ENCODE data around the gene IRS2.

IRS2 gene

DNA sequence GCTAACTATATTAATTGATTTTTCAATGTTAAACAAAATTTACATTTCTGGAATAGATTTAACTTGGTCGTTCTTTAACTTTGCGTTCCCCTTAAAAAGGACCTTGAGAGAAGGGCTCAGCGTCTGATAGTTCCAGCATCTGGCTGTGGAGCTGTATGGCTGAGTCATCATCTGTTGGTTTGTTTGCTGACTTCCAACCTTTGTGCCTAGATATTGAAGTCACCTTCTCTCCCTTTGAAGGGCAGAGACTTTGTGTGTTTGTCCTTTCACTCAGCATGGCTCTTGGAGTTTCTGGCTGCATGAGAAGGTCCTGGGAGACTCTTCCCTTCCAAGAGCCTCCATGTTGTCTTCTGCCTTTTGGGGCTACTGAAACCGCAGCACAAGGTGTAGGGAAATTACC is 16.6 kb upstream of the IRS2 start:
- DNase-seq, result no peak

DNA sequence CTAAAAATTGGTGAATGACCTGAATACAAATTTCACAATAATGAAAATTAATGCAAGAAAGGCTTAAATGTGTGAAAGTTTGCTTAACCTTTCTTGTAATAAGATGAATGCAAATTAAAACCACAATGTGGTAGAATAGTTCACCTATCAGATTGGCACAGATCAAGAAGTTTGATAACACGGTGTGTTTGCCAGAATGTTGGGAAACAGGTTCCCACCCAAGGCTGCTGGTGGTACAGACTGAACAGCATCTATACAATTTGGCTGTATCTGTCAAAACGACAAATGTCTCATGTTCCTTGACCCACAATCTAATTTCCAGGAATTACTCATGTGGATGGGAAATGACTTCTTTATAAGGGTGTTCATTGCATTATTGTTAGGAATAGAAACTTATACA is 8.6 kb upstream of the IRS2 start:
- DNase-seq, result peak; percentile 29

DNA sequence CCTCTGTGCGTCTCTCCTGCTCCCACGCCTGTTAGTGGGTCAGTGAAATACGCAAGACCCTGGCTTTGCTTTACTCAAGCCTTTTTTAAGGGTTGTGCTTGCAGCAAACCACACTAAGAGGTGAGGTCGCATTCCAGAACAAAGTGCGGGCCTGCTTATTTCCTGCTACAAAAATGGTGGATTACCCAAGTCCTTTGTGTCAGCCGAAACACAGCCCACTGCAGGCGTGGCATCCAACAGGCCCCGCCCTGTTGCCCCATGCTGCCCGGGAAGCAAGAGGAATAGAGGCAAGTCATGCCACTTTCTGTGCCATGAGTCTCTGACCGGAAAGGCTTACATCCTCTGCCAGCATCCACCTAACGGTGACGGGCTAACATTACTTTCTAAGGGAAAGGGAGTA is 7.7 kb upstream of the IRS2 start:
- no peak for DNase-seq

- DNase-seq, result peak; percentile 59
Observed at GRCh38 chr13:109792416-109793059, 6.2 kb upstream of the IRS2 start.

- peak; percentile 94 for DNase-seq
Observed at GRCh38 chr13:109790942-109791605, 4.7 kb upstream of the IRS2 start.

GRCh38 chr13:109790086-109790485 is 3.7 kb upstream of the IRS2 start:
- peak; percentile 19 for DNase-seq

- no peak for DNase-seq
Observed at GRCh38 chr13:109789262-109789661, 2.9 kb upstream of the IRS2 start.

- peak; percentile 9 for DNase-seq
Observed at GRCh38 chr13:109788372-109789111, 2.2 kb upstream of the IRS2 start.

DNA sequence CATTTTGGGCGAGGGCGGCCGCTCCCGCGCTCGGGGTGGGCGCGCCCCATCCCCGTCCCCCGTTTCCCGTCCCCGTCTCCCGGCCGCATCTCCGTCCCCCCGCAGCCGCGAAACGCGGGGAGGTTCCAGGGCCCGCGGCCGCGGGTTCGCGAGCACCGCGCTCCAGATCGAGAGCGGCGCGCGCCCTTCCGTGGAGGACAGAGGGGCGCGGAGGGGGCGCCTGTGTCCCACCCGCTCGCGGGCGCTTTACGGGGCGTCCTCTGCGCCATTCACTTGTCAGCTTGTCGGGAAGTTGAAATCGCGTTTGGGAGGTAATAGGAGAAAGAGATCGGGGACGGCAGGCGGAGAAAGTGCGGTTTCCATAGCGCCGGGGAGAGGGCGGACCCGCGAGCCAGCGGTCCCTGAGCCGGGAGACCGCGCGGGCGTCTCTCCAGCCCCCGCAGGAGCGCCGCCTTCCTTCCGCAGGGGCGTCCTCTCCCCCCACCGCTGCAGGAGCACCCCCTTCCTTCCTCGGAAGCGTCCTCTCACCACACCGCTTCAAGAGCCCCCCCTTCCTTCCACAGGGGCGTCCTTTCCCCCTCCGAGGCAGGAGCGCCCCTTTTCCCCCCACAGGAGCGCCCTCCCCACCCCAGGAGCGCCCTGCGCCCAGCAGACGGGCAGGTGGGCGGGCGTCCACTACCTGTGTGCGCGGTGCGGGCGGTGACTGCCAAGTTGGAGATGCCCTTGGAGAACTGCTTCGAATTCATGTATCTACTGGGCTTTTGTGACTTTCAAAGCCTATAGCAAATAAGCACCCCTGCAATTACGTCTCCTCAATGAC is 962 bp upstream of the IRS2 start:
- peak; percentile 73 for DNase-seq

DNA sequence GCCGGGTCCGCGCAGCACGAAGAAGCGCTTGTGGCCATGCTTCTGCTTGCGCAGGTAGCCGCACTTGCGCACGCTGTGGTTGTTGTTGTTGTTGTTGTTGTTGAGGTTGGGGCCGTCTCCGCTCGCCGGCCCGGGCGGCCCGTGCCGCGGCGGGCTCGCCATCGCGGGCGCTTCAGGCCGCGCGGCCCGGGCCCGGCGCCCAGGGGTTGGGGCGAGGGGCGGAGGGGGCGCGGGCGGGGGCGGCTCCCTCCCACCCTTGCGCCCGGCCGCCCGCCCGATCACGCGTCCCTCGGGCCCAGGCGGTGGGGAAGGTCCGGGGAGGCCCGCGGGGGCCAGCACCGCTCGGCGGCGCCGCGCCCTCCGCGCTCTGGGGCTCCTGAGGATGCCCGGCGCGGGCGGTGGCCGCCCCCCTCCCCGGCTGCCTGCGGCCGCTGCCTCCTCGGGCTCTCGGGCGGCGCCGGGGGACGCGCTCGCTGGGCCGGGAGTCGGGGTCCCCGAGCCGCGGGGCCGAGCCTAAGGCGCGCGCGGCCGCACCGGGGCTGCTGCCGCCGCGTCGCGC is 412 bp downstream of the IRS2 start:
- no peak for DNase-seq

DNA sequence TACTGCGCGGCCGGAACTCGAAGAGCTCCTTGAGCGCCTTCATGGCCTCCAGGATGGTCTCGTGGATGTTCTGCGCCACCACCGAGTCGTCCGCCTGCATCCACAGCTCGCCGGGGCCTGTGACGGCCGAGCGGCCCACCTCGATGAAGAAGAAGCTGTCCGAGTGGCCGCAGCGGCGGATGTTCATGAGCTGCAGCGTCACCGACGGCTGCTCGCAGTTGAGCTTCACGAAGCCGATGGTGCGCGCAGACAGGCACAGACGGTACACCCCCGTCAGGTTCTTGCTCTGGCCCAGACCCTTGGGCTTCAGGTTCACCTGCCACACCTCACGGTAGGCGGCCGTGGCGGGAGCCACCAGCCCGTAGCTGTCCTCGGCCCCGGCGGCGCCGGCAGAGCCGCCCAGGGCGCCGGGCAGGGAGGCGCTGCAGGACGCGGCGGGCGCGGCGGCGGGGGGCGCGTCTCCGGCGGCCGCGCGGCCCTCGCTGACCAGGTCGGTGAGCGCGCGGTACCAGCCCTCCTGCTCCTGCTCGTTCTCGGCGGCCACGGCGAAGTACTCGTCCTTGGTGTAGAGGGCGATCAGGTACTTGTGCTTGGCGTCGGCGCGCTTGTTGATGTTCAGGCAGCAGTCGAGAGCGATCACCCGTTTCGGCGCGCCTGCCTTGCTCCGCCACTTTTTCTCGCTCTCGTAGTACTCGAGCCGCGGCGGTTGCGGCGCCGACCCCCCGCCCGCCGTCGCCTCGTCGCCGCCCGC is 1.1 kb downstream of the IRS2 start:
- peak; percentile 64 for DNase-seq

DNA sequence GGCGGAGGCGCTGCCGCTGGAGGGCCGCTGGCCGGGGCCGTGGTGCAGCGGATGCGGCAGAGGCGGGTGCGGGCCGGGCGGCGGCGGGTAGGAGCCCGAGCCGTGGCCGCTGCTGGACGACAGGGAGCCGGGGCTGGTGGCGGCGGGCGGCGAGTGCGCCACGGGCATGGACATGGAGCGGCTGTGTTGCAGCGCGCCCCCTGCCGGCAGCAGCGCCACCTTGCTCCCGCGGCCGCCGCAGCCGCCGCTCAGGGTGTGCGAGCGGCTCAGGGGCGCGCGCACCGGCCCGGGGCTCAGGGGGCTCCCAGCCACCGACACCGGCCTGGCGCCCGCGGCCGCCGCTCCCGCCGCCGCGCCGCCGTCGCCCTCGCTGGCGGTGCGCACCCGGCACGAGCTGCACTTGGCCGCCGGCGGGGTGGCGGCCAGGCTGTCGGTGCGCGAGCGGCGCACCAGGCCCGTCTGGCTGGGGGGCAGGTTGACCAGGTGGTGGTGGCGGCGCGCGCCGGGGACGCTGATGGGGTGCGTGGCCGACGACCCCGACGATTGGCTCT is 1.7 kb downstream of the IRS2 start:
- DNase-seq, result peak; percentile 83

DNA sequence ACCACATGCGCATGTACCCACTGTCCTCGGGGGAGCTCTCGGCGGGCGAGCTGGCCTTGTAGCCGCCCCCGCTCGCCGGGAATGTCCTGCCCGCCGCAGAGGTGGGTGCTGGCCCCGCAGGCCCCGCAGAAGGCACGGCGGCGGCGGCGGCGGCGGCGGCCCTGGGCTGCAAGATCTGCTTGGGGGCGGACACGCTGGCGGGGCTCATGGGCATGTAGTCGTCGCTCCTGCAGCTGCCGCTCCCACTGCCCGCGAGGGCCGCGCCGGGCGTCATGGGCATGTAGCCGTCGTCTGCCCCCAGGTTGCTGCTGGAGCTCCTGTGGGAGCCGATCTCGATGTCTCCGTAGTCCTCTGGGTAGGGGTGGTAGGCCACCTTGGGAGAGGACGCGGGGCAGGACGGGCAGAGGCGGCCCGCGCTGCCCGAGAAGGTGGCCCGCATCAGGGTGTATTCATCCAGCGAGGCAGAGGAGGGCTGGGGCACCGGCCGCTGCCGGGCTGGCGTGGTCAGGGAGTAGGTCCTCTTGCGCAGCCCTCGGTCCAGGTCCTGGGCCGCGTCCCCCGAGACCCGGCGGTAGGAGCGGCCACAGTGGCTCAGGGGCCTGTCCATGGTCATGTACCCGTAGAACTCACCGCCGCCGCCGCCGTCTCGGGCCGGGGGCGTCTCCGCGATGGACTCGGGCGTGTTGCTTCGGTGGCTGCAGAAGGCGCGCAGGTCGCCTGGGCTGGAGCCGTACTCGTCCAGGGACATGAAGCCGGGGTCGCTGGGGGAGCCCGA is 2.4 kb downstream of the IRS2 start:
- DNase-seq, result no peak

DNA sequence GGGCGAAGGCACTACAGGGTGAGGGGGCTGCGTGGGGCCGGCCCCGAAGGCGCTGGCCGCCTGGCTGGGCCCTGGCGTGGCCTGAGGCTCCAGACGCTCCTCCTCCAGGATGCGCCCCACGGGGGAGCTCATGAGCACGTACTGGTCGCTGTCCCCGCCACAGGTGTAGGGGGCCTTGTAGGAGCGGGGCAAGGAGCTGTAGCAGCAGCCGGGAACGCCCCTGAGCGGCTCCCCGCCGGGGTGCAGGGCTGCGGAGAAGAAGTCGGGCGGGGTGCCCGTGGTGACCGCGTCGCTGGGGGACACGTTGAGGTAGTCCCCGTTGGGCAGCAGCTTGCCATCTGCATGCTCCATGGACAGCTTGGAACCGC is 3.0 kb downstream of the IRS2 start:
- DNase-seq, result no peak

DNA sequence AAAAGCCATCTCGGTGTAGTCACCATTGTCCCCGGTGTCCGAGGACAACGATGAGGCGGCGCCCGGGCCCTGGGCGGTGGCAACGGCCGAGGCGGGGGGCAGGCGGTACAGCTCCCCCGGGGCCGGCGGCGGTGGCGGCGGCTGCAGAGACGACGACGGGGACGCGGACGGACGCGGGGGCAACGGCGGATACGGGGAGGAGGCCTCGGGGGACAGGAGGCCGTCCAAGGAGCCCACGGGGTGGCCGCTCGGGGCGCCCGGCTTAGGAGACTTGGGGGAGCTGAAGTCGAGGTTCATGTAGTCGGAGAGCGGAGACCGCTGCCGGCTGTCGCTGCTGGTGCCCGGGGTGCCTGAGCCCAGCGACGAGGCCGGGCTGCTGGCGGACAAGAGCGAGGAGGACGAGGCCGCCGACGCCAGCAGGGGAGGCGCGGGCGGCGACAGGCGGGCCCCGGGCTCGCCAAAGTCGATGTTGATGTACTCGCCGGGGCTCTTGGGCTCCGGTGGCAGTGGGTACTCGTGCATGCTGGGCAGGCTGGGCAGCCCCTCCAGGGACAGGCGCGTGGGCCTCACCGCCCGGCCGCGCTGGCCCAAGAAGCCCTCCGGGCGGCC is 3.5 kb downstream of the IRS2 start:
- no peak for DNase-seq

GRCh38 chr13:109782066-109782822 is 4.1 kb downstream of the IRS2 start:
- no peak for DNase-seq

DNA sequence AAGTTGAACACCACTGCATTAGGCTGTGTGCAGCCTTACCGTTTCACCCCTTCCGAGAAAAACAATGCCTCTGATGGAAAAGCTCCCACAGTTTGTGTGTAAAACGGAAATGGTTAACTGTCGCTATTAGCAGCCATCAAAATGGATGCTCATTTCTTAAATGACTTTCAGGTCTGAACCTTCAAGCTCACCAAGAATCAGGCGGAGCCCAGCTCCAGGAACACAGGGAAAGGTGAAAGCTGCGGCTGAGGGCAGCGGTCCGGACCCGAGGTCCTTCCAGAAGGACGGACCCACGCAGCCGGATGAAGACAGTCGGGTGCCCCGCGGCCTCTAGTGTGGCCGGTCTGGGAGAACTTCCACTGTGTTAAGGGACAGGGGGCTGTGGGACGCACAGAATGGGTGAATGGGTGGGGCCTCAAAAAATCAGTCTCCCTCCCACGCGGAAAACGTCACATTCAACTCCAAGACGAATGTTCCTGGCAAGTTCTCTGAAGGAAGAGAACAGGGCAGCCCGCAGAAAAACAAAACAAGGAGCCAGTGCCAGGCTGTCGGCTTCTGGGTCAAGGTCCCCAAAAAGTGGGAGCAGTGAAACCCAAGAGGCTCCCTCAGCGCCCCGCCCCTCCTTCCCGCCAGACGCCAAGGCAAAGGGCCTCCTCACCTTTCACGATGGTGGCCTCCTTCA is 4.9 kb downstream of the IRS2 start:
- no peak for DNase-seq

DNA sequence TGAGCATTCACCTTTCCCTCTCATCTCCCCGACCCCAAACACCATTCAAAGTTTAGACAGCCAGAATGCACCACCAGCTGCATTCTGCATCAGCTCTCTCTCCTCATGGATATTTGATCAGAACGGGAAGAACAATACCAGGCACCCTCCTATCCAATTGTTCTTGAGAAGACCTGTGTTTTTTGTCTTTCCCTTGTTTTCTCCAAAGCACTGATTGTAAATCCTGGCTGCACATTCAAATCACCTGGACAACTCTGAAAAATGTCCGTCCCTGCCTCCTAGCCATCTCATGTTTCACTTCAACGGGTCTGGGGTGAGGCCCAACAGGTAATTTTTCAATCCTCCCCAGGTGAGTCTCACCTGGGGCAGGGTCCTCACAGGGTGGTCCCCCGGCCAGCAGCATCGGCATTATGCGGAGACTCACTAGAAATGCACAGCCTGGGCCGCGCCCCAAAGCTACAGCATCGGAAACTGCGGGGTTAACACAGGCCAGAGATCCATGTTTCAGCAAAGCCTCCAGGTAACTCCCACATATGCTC is 5.5 kb downstream of the IRS2 start:
- DNase-seq, result no peak

All from OCI-M1 (cell line).